GM19043 (cell line): ENCODE data around the gene RPL21.
A peak's percentile ranks its signal among the peaks of the same experiment; 100 is the strongest.

Experiments used
- ATAC-seq: cut with Tn5 transposase; IDR thresholded peaks from one replicate; pipeline ENCODE4 v1.9.1; 2021; ENCODE audit warnings: low read depth; ENCODE audit not compliant: unreplicated experiment

Gene RPL21

GRCh38 chr13:27257648-27258253, 6.4 kb downstream of the RPL21 start:
- no peak for ATAC-seq

GRCh38 chr13:27258637-27259386, 7.5 kb downstream of the RPL21 start:
- no peak for ATAC-seq

GRCh38 chr13:27259831-27260230, 8.5 kb downstream of the RPL21 start:
- no peak for ATAC-seq

- ATAC-seq: no peak
These were observed 10.0 kb downstream of the RPL21 start for GRCh38 chr13:27261396-27261795.

- ATAC-seq: no peak
These were observed 12.1 kb downstream of the RPL21 start for GRCh38 chr13:27263438-27263837.

GRCh38 chr13:27264181-27264580, 12.8 kb downstream of the RPL21 start:
- no peak for ATAC-seq

GRCh38 chr13:27264648-27265047, 13.3 kb downstream of the RPL21 start:
- no peak for ATAC-seq

GRCh38 chr13:27266917-27267316, 15.6 kb downstream of the RPL21 start:
- ATAC-seq: no peak

- no peak for ATAC-seq
These were observed 16.2 kb downstream of the RPL21 start for GRCh38 chr13:27267596-27267995.

GRCh38 chr13:27269114-27269665, 17.8 kb downstream of the RPL21 start:
- ATAC-seq: no peak

- ATAC-seq: peak; percentile 79
These were observed 19.5 kb downstream of the RPL21 start, which contains the start of gene RASL11A for GRCh38 chr13:27270594-27271520. RASL11A (plus strand) TSS chr13:27270830; CDS start chr13:27270945, 115 bp downstream.

- no peak for ATAC-seq
These were observed 20.3 kb downstream of the RPL21 start for GRCh38 chr13:27271570-27272096.

GRCh38 chr13:27273658-27274425, 22.5 kb downstream of the RPL21 start:
- no peak for ATAC-seq

GRCh38 chr13:27274631-27275030, 23.3 kb downstream of the RPL21 start:
- ATAC-seq: no peak

- ATAC-seq: no peak
These were observed 24.8 kb downstream of the RPL21 start for GRCh38 chr13:27276188-27276587.

GRCh38 chr13:27279506-27279905, 28.1 kb downstream of the RPL21 start:
- ATAC-seq: no peak

GRCh38 chr13:27280009-27280656, 28.8 kb downstream of the RPL21 start:
- ATAC-seq: no peak

GRCh38 chr13:27280841-27281240, 29.5 kb downstream of the RPL21 start:
- no peak for ATAC-seq

- ATAC-seq: no peak
These were observed 30.1 kb downstream of the RPL21 start for GRCh38 chr13:27281420-27281819.
